Hepatocyte (in vitro differentiated cells): ENCODE results near the gene PECR. TPM values are rescaled to one million over a fixed set of nuclear protein-coding genes. Genes with fewer than 3 reads are reported as not detected.
A peak's percentile ranks its signal among the peaks of the same experiment; 100 is the strongest.

Experiments
- DNase-seq: peaks from one replicate; pipeline ENCODE4 v3.0.0-alpha.2; 2016; ENCODE audit warnings: low spot score
- H2AFZ ChIP-seq: fragments of 200-600 bp; sonication (generic); 2 replicates; pipeline ENCODE4 v1.6.0; 2016; ENCODE audit warnings: antibody characterized with exemption, mild to moderate bottlenecking
- H3K27ac ChIP-seq: fragments of 200-600 bp; sonication (generic); 2 replicates; pipeline ENCODE4 v1.5.1; 2016; ENCODE audit warnings: mild to moderate bottlenecking
- H3K27me3 ChIP-seq: fragments of 200-600 bp; sonication (generic); 2 replicates; pipeline ENCODE4 v1.6.1; 2016
- H3K36me3 ChIP-seq: fragments of 200-600 bp; sonication (generic); replicated peaks from 2 replicates; pipeline ENCODE4 v1.5.1; 2016; ENCODE audit warnings: low read depth; ENCODE audit not compliant: insufficient read depth
- H3K4me1 ChIP-seq: fragments of 200-600 bp; sonication (generic); 2 replicates; pipeline ENCODE4 v1.5.1; 2016; ENCODE audit warnings: mild to moderate bottlenecking, moderate library complexity; ENCODE audit not compliant: insufficient read depth
- H3K4me2 ChIP-seq: fragments of 200-600 bp; sonication (generic); 2 replicates; pipeline ENCODE4 v1.6.0; 2016
- H3K4me3 ChIP-seq: fragments of 200-600 bp; sonication (generic); 2 replicates; pipeline ENCODE4 v1.5.1; 2016; ENCODE audit warnings: mild to moderate bottlenecking
- H3K79me2 ChIP-seq: fragments of 200-600 bp; sonication (generic); 2 replicates; pipeline ENCODE4 v1.6.0; 2017; ENCODE audit warnings: mild to moderate bottlenecking
- H3K9me2 ChIP-seq: fragments of 200-600 bp; sonication (generic); replicated peaks from 2 replicates; pipeline ENCODE4 v1.6.0; 2017; ENCODE audit warnings: mild to moderate bottlenecking; ENCODE audit not compliant: insufficient read depth
- H3K9me3 ChIP-seq: fragments of 200-600 bp; sonication (generic); 2 replicates; pipeline ENCODE4 v1.5.1; 2016; ENCODE audit warnings: low read depth, mild to moderate bottlenecking
- H4K20me1 ChIP-seq: fragments of 200-600 bp; sonication (generic); 2 replicates; pipeline ENCODE4 v1.6.0; 2016; ENCODE audit warnings: mild to moderate bottlenecking; ENCODE audit not compliant: insufficient read depth, poor library complexity, severe bottlenecking
- EZH2 ChIP-seq: fragments of 200-600 bp; sonication (generic); IDR thresholded peaks from 2 replicates; pipeline ENCODE4 v1.6.1; 2016; ENCODE audit warnings: antibody characterized with exemption, mild to moderate bottlenecking, borderline replicate concordance
- EZH2phosphoT487 ChIP-seq: fragments of 200-600 bp; sonication (generic); IDR thresholded peaks from one replicate; pipeline ENCODE4 v1.6.1; 2018; ENCODE audit warnings: antibody characterized with exemption, mild to moderate bottlenecking, low read depth, moderate library complexity; ENCODE audit not compliant: unreplicated experiment, severe bottlenecking
- WGBS: methylation state at CpG from one replicate; pipeline ENCODE4 v1.1.6; 2016; ENCODE audit warnings: low lambda C conversion rate; ENCODE audit errors: missing lambda C conversion rate; 5-methylcytosine and 5-hydroxymethylcytosine counted together
- polyA plus RNA-seq: library from polyadenylated mRNA; unstranded; fragments of >200 nt; fragmentation: Nextera tagmentation; extraction: Ambion mirVana; gene quantifications from 2 replicates; pipeline ENCODE4 v1.2.1, GENCODE V29; 2016
- total RNA-seq: library from RNA; depleted of rRNA; stranded (reverse); fragments of >200 nt; gene quantifications from 2 replicates; pipeline ENCODE4 v1.2.3, GENCODE V29; 2014
- TF ChIP-seq, protein P1 (sequence below): fragments of 200-600 bp; sonication (generic); IDR thresholded peaks from 2 replicates; pipeline ENCODE4 v1.5.1; 2016; ENCODE audit warnings: antibody characterized with exemption, mild to moderate bottlenecking; ENCODE audit not compliant: poor library complexity

PECR gene
- total and polyA plus RNA-seq, 2 experiments from 2014 or later: 17.4 to 32.4 TPM

DNA sequence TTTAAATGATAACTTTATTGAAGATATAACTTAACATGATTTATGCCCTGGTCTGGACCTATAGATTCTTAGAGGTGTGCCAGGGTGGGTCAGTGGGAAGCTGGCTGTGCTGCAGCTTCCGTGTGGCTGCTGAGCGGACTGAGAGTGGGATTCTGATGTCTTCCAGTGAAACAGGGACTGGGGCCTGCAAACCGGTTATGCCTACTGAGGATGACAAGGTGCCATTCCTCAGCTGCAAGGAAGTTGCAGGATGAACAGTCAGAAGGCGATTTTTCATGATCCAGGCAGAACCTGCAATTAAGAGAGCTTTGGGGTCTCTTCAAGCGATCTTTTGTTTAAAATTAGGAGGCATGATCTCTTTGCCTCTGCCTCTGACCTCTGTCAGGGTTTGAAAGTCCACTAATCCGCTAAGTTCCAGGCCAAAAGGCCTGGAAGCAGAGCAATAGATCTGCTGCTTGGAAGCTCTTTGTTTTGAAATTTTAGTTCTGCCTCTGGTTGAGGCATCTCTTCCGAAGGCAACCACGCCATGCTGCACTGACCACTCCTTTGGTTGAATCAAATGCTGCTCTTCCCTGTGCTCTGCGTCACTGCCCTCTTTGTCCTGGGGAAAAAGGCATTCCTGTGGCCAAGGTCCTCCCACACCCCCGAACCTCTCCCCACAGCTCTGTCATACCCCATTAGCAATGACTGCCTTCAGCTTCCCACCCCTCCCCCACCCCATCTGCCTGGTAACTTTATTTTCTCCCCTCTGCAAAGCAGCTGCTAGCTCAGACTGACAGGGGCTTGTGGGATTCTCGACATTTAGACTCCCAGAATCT is 2.1 kb upstream of the PECR start:
- no peak overlapping the region for H3K27ac ChIP-seq
- no peak for DNase-seq
- no peak overlapping the region for H3K4me2 ChIP-seq

DNA sequence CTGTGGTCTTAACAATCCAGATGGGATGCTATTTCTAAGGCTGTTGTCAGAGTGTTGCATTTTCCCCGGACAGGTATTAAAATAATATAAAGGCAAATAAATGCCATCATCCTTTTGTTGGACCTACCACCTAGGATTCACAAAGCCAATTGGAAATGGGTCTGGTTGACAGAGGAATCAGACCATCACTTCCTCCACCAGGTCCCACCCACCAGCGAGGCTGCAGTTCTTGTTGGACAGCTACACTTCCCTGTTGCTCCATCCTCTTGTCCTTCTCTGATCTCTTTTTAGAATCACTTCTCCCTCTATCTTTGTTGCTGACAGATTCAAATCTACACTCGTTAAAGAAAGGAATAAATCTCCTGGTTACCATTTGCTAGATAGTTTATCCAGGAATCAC is 1.2 kb upstream of the PECR start:
- no peaks in the 10 kb centered on the region for H4K20me1 ChIP-seq
- no peaks in the 10 kb centered on the region for H3K4me1 ChIP-seq
- no peak overlapping the region for H2AFZ ChIP-seq
- no peak overlapping the region for H3K27ac ChIP-seq
- H3K9me3 ChIP-seq: no peaks in the 10 kb centered on the region
- no peaks in the 10 kb centered on the region for H3K36me3 ChIP-seq
- H3K27me3 ChIP-seq: peaks cover 5% of the 10 kb centered on the region
- peaks cover 15% of the 10 kb centered on the region for H3K79me2 ChIP-seq
- WGBS: 78% methylated on average over 3 of the region's 3 CpGs
- H3K9me2 ChIP-seq: no peaks in the 10 kb centered on the region
- H3K4me3 ChIP-seq: no peak overlapping the region
- DNase-seq: no peak
- H3K4me2 ChIP-seq: peak overlapping the region; percentile 95
- TF ChIP-seq EZH2 (no peak), EZH2phosphoT487 (no peak)
- TF ChIP-seq, protein P1, sequence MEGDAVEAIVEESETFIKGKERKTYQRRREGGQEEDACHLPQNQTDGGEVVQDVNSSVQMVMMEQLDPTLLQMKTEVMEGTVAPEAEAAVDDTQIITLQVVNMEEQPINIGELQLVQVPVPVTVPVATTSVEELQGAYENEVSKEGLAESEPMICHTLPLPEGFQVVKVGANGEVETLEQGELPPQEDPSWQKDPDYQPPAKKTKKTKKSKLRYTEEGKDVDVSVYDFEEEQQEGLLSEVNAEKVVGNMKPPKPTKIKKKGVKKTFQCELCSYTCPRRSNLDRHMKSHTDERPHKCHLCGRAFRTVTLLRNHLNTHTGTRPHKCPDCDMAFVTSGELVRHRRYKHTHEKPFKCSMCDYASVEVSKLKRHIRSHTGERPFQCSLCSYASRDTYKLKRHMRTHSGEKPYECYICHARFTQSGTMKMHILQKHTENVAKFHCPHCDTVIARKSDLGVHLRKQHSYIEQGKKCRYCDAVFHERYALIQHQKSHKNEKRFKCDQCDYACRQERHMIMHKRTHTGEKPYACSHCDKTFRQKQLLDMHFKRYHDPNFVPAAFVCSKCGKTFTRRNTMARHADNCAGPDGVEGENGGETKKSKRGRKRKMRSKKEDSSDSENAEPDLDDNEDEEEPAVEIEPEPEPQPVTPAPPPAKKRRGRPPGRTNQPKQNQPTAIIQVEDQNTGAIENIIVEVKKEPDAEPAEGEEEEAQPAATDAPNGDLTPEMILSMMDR: no peak

More for the DNA sequence above, 2.1 kb upstream of the PECR start:
- H2AFZ ChIP-seq: no peak overlapping the region
- H3K9me3 ChIP-seq: no peaks in the 10 kb centered on the region
- TF ChIP-seq, protein P1: no peak
- TF ChIP-seq EZH2: no peak
- no peak for TF ChIP-seq EZH2phosphoT487
- H3K4me3 ChIP-seq: no peak overlapping the region
- H3K27me3 ChIP-seq: peaks cover 5% of the 10 kb centered on the region
- H3K9me2 ChIP-seq: no peaks in the 10 kb centered on the region
- H3K4me1 ChIP-seq: no peaks in the 10 kb centered on the region
- H3K79me2 ChIP-seq: peaks cover 13% of the 10 kb centered on the region
- no peaks in the 10 kb centered on the region for H4K20me1 ChIP-seq
- no peaks in the 10 kb centered on the region for H3K36me3 ChIP-seq
- WGBS: 75% methylated on average over 11 of the region's 11 CpGs

DNA sequence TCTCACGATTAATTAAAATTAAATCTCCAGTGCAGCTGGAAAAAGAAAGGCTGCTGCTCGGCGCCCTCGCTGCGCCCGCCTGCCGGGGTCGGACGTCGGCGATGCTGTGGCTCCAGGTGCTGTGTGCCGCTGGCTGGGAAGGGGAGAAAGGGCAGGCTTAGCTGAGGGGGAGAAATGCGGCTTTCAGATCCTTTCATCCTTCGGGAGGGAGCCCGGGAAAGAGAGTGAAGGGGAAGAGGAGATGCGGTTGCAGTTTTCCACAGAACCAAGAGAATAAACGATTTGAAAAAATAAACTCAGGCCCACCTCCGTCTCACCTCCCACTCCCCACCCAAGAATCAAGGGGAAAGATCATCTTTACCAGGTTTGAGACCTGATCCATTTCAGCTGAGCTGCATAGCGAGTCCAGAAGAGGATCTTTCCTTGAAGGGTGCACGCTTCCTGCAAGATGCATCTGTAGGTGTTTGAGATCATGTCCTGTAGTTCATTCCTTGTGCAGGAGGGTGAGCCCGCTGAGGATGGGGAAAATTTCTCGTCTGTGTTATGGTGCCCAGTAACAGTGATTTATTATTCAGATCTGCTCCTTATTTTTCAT is 605 bp upstream of the PECR start:
- H3K27ac ChIP-seq: peak overlapping the region; percentile 49
- no peak for TF ChIP-seq EZH2
- no peak for TF ChIP-seq EZH2phosphoT487
- TF ChIP-seq, protein P1: no peak

More for the DNA sequence above, 605 bp upstream of the PECR start:
- H3K36me3 ChIP-seq: no peaks in the 10 kb centered on the region
- peak overlapping the region; percentile 95 for H3K4me2 ChIP-seq
- peaks cover 5% of the 10 kb centered on the region for H3K27me3 ChIP-seq
- no peak for DNase-seq
- H3K9me2 ChIP-seq: no peaks in the 10 kb centered on the region
- peak overlapping the region; percentile 96 for H2AFZ ChIP-seq
- H3K4me1 ChIP-seq: no peaks in the 10 kb centered on the region
- peak overlapping the region; percentile 95 for H3K4me3 ChIP-seq
- peaks cover 15% of the 10 kb centered on the region for H3K79me2 ChIP-seq
- no peaks in the 10 kb centered on the region for H3K9me3 ChIP-seq
- 15% methylated on average over 22 of the region's 22 CpGs for WGBS
- H4K20me1 ChIP-seq: no peaks in the 10 kb centered on the region
